Heart right ventricle (tissue), 16 donors: ENCODE results near the gene UBE2E1. TPM values are rescaled to one million over a fixed set of nuclear protein-coding genes. Genes with fewer than 3 reads are reported as not detected.

Source experiments
- ATAC-seq, 8 donors: fragments of 200-7000 bp; cut with Tn5 transposase; one replicate each; pipeline ENCODE4 v1.9.1; 2020; ENCODE audit warnings: mild to moderate bottlenecking in 8 of 8, moderate library complexity in 8 of 8, moderate number of reproducible peaks in 1 of 8
- DNase-seq, 2 donors: peaks; one replicate each; pipeline ENCODE4 v3.0.0-alpha.2; 2020
- H3K27ac ChIP-seq, 10 donors: fragments of 200-600 bp; sonication (generic) in 2 of 10; one replicate each; pipeline versions ENCODE4 v1.5.0 to v1.8.0; 2020 to 2022; ENCODE audit warnings: mild to moderate bottlenecking in 3 of 10
- H3K27me3 ChIP-seq, 7 donors: fragments of 200-600 bp; one replicate each; pipeline ENCODE4 v1.8.0; 2021 to 2022; ENCODE audit warnings: mild to moderate bottlenecking in 2 of 7
- H3K36me3 ChIP-seq, 9 donors: fragments of 200-600 bp; sonication (generic) in 1 of 9; one replicate each; pipeline versions ENCODE4 v1.5.0 to v1.8.0; 2020 to 2022; ENCODE audit warnings: mild to moderate bottlenecking in 2 of 9
- H3K4me1 ChIP-seq, 9 donors: fragments of 200-600 bp; sonication (generic) in 1 of 9; one replicate each; pipeline versions ENCODE4 v1.5.0 to v1.8.0; 2020 to 2022; ENCODE audit warnings: mild to moderate bottlenecking in 4 of 9
- H3K4me3 ChIP-seq, 10 donors: fragments of 200-600 bp; sonication (generic) in 2 of 10; one replicate each; pipeline versions ENCODE4 v1.5.0 to v1.8.0; 2020 to 2022; ENCODE audit warnings: mild to moderate bottlenecking in 7 of 10, moderate library complexity in 2 of 10
- H3K9me3 ChIP-seq, 11 donors: fragments of 200-600 bp in 10 of 11; sonication (generic) in 2 of 11; one replicate each; pipeline versions ENCODE4 v1.5.0 to v1.8.0; 2013 to 2022; ENCODE audit warnings: mild to moderate bottlenecking in 2 of 11, control low read depth in 1 of 11, moderate library complexity in 1 of 11
- WGBS, 2 donors: extraction: QIAGEN DNeasy Blood & Tissue Kit; methylation state at CpG; one replicate each; pipeline ENCODE4 v1.1.7; 2013; ENCODE audit warnings: inconsistent platforms in 1 of 2; 5-methylcytosine and 5-hydroxymethylcytosine counted together
- intact Hi-C, 10 donors: fragments of 100-400 bp; cut with DNase I; formaldehyde crosslinking; loops; one replicate each; pipeline versions ENCODE4 v1.11.1 to v1.14.2; 2022
- polyA plus RNA-seq, 2 donors: library from polyadenylated mRNA; stranded (reverse); fragments of 200-250 nt; gene quantifications; one replicate each; pipeline ENCODE4 v1.2.3, GENCODE V29; 2013
- total RNA-seq, 10 donors: library from RNA; stranded (reverse); fragmentation: NEBNext Ultra II Directional in 3 of 10; extraction: Animal tissue kit (Norgen Biotek cat#: 25700) in 3 of 10; gene quantifications; one replicate each; pipeline versions ENCODE4 v1.2.1 to v1.2.4, GENCODE V29; 2021 to 2023
- TF ChIP-seq, protein P1 (sequence below), 9 donors: fragments of 200-600 bp; sonication (generic) in 2 of 9; IDR thresholded peaks; one replicate each; pipeline versions ENCODE4 v1.5.0 to v1.8.0; 2021 to 2022; ENCODE audit warnings: antibody characterized with exemption in 9 of 9, mild to moderate bottlenecking in 5 of 9, moderate library complexity in 1 of 9
- donor health status: Arrhythmogenic right ventricular cardiomyopathy.
- donor health status: ischemic (EF 13 %, LVEDD 7.1; RV severe dilation, severe dysfunction).
- donor health status: healthy with polysubstance abuse.
- donor health status: DM: no; HTN: yes; CAD: no.
- donor health status: DM: no; HTN: no; CAD: no.
- donor health status: ischemic (EF 25% LVEDD 6.9; RV normal size, moderate dysfunction).
- donor health status: ischemic (EF 25% LVEDD 5.7; RV mildly dilated, moderate dysfunction).
- donor health status: healthy.
- donor health status: DM: yes; HTN: yes; CAD: no.
- donor health status: Ischemic cardiomyopathy.
- donor health status: ischemic (EF 35%, LVEDD 5.7; RV mildly dilated, moderate dysfunction).
- donor health status: nonischemic (EF 11% LVEDD 7.7; RV severe dilation, severe dysfunction).
- donor health status: DM: yes; HTN: yes; CAD: no.
- donor health status: PGD.
- donor health status: ischemic (EF 29% LVEDD 5.4; RV normal size, mild dysfunction).
- donor health status: nonischemic (EF 23%, LVEDD 6.1; RV moderate dilation, normal function).

UBE2E1 gene
- total and polyA plus RNA-seq, 12 donors = 45.2 to 88.8 (median 64.5) TPM

DNA sequence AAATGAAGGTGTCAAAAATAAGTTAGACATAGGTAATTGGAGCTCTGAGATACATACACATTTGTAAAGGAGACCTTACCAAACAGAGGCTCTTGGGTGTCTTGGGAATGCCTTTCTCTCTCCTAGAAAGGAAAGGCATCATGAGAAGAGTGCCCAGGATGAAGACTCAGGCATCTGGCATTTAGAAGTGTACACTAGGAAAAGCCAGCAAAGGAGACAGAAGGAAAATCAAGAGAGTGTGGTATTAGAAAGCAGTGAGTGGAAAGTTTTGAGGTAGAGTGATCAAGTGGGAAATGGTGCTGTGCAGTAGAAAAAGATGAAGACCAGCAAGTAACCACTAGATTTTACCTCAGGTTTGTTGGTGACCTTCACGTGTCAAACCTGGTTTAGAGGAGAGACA is 16.1 kb downstream of the UBE2E1 start:
- Histone ChIP-seq H3K9me3 (no peaks in the 10 kb centered on the region), H3K27me3 (no peaks in the 10 kb centered on the region), H3K4me3 (no peak overlapping the region), H3K36me3 (peaks cover 0 to 7% (median 0%) of the 10 kb centered on the region in 9 donors), H3K4me1 (peaks cover 0 to 72% (median 46%) of the 10 kb centered on the region in 9 donors), H3K27ac (no peak overlapping the region)
- intact Hi-C loops = no loop called here
- TF ChIP-seq, protein P1, sequence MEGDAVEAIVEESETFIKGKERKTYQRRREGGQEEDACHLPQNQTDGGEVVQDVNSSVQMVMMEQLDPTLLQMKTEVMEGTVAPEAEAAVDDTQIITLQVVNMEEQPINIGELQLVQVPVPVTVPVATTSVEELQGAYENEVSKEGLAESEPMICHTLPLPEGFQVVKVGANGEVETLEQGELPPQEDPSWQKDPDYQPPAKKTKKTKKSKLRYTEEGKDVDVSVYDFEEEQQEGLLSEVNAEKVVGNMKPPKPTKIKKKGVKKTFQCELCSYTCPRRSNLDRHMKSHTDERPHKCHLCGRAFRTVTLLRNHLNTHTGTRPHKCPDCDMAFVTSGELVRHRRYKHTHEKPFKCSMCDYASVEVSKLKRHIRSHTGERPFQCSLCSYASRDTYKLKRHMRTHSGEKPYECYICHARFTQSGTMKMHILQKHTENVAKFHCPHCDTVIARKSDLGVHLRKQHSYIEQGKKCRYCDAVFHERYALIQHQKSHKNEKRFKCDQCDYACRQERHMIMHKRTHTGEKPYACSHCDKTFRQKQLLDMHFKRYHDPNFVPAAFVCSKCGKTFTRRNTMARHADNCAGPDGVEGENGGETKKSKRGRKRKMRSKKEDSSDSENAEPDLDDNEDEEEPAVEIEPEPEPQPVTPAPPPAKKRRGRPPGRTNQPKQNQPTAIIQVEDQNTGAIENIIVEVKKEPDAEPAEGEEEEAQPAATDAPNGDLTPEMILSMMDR (IDR thresholded peaks at IDR 0.05) = no peak
- 78 to 80% methylated on average over 1 of the region's 1 CpG for WGBS, 2 donors
- ATAC-seq (no peak), DNase-seq (no peak)

DNA sequence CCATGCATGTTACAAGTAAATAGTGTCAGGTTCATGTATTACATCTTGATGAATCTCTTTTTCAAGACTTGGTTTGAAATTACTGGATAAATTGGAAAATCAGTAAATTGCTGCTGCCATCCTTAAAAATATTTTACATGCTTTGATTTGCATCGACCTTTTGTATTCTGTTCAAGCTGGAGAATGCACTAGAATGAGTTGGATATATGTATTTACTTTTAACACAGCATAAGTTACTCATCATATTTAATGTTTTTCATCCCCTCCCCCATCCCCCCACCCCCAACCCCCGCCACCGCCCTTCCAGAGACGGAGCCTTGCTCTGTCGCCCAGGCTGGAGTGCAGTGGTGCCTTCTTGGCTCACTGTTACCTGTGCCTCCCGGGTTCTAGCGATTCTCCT is 16.8 kb downstream of the UBE2E1 start:
- DNase-seq = no peak
- ATAC-seq = no peak
- Histone ChIP-seq H3K27ac (no peak overlapping the region), H3K4me3 (no peak overlapping the region), H3K36me3 (peaks cover 0 to 7% (median 0%) of the 10 kb centered on the region in 9 donors), H3K9me3 (no peaks in the 10 kb centered on the region), H3K4me1 (peaks cover 0 to 74% (median 53%) of the 10 kb centered on the region in 9 donors), H3K27me3 (no peaks in the 10 kb centered on the region)
- whole genome bisulfite sequencing, 2 donors = 89 to 91% methylated on average over 7 of the region's 7 CpGs
- TF ChIP-seq, protein P1 (IDR thresholded peaks at IDR 0.05) = no peak
- intact Hi-C loops = no loop called here

DNA sequence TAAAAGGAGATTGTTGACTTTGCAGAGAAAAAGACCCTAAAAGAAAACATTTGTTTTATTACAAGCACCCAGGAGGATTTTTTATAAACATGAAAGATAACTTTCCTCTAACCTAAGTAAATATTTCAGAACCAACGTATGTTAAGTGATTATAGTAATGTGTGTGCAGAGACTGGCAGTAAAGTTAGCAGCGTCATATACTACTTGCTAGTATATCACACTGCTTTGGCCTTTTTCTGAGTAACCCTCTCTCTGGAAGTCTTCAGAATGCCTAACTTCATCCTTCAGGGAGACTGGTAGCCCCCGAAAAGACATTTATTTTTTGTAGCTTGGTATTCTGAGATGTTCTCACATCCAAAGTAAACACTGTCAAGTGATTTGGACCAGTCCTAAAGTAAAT is 17.9 kb downstream of the UBE2E1 start:
- intact Hi-C loops = no loop called here
- Histone ChIP-seq H3K9me3 (no peaks in the 10 kb centered on the region), H3K36me3 (peaks cover 0 to 7% (median 0%) of the 10 kb centered on the region in 9 donors), H3K27me3 (no peaks in the 10 kb centered on the region), H3K27ac (no peak overlapping the region), H3K4me1 (peaks cover 0 to 74% (median 50%) of the 10 kb centered on the region in 9 donors), H3K4me3 (no peak overlapping the region)
- no peak for DNase-seq
- no peak for ATAC-seq
- TF ChIP-seq, protein P1 (IDR thresholded peaks at IDR 0.05) = no peak
- 66 to 74% methylated on average over 3 of the region's 3 CpGs for WGBS, 2 donors

DNA sequence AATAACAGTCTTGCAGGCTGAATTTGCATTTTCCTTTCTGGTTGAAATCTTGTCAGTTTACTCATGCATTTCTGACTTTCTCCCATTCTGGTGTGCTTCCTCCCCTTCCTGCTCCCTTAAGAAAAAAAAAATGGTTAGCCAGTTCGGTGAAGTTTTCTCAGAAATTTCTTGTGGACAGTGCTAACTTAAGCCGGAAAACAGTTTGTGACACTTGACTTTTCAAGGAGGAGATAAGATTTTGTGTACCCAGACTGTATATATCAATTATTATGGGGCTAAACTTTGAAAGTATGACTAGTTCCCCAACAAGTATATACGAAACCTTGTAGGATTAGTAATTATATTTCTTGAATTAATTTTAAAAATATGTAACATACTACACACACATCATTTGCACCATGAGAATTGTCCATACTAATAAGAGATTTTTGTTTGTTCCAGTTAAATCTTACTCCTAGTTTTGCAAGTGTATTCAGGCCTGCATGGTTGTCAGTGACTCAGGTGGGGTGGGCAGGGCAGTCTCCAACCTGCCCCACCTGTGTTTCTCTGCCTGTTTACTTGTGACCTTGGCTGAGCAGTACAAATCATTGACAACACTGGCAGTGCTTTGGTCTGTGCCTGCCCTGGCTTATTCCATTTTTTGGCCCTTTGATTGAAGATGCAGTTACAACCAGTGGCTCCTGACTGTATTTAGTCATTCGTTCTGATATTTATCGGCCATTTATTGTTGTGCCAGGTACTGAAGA is 19.1 kb downstream of the UBE2E1 start:
- peaks cover 0 to 70% (median 48%) of the 10 kb centered on the region in 9 donors for H3K4me1 ChIP-seq
- WGBS, 2 donors = 46 to 60% methylated on average over 5 of the region's 5 CpGs
- intact Hi-C loops = no loop called here
- TF ChIP-seq, protein P1 (IDR thresholded peaks at IDR 0.05) = no peak
- H3K27ac ChIP-seq = no peak overlapping the region
- H3K9me3 ChIP-seq = no peaks in the 10 kb centered on the region
- peak in 1 of 8 donors; percentile 46 for ATAC-seq
- no peak for DNase-seq
- H3K36me3 ChIP-seq = peaks cover 0 to 6% (median 0%) of the 10 kb centered on the region in 9 donors
- H3K4me3 ChIP-seq = no peak overlapping the region
- no peaks in the 10 kb centered on the region for H3K27me3 ChIP-seq
